K562 (cell line): ENCODE measurements around the gene RBM12. TPM values are rescaled to one million over a fixed set of nuclear protein-coding genes. Genes with fewer than 3 reads are reported as not detected.

Experiments
- ATAC-seq: fragments of 200-7000 bp; cut with Tn5 transposase; 3 replicates; pipeline ENCODE4 v1.9.1; 2020; ENCODE audit warnings: moderate library complexity
- BruUV-seq: library from RNA; stranded (reverse); fragments of 400-500 nt; replicated peaks from 2 replicates; lab custom pipeline; 2021; lab: Mats Ljungman, UMichigan
- CTCF ChIA-PET: fragments of 300-600 bp; formaldehyde crosslinking; extraction: SDS; loops from one replicate; lab custom pipeline; 2021; ENCODE audit warnings: low intra/inter-chr PET ratio; lab: Yijun Ruan, JAX
- POLR2A ChIA-PET: fragments of 300-600, 350-650 bp; sonication (Branson Sonifier 250); formaldehyde crosslinking; extraction: SDS; loops from one replicate; lab custom pipeline; 2021; ENCODE audit warnings: antibody characterized with exemption, inconsistent platforms; lab: Yijun Ruan, JAX
- DNase-seq, 4 experiments: peaks; one replicate each; pipeline versions ENCODE4 v3.0.0 to v3.0.0-alpha.2; 2011 to 2018; ENCODE audit warnings: low spot score in 3 of 4, mixed read lengths in 3 of 4; ENCODE audit errors: extremely low read depth in 1 of 4
- FAIRE-seq: peaks from 2 replicates; lab custom pipeline; 2011; peaks lifted over from hg19 to GRCh38; lab: Jason Lieb, UNC
- H2AFZ ChIP-seq: 2 replicates; pipeline ENCODE4 v1.6.0; 2011; ENCODE audit warnings: low read depth, low read length, control low read depth, inconsistent platforms
- H3K27ac ChIP-seq: fragments of 200-600 bp; 3 replicates; pipeline ENCODE4 v1.8.0; 2011; ENCODE audit warnings: low read depth, mild to moderate bottlenecking, control low read depth, inconsistent platforms, low read length, moderate library complexity, mixed read lengths; ENCODE audit errors: extremely low read depth
- H3K27me3 ChIP-seq, 2 experiments: fragments of 300-600 bp in 1 of 2; 2 replicates in 1 of 2; 3 replicates in 1 of 2; pipeline versions ENCODE4 v1.6.0 to v1.8.0; 2011; ENCODE audit warnings: inconsistent platforms in 2 of 2, low read length in 2 of 2, mild to moderate bottlenecking in 1 of 2, mixed read lengths in 1 of 2, moderate library complexity in 1 of 2; ENCODE audit not compliant: control insufficient read depth in 2 of 2, insufficient read depth in 2 of 2
- H3K36me3 ChIP-seq: fragments of 300-600 bp; 3 replicates; pipeline ENCODE4 v1.8.0; 2011; ENCODE audit warnings: mild to moderate bottlenecking, low read length, inconsistent platforms; ENCODE audit not compliant: control insufficient read depth, insufficient read depth
- H3K4me1 ChIP-seq, 2 experiments: fragments of 200-600 bp in 1 of 2; replicated peaks in 1 of 2; 2 replicates in 1 of 2; 3 replicates in 1 of 2; pipeline versions ENCODE4 v1.5.1 to v1.8.0; 2011; ENCODE audit warnings: inconsistent platforms in 2 of 2, low read length in 2 of 2, mild to moderate bottlenecking in 1 of 2, mixed read lengths in 1 of 2, moderate library complexity in 1 of 2; ENCODE audit not compliant: control insufficient read depth in 2 of 2, insufficient read depth in 2 of 2
- H3K4me2 ChIP-seq: 2 replicates; pipeline ENCODE4 v1.6.1; 2011; ENCODE audit warnings: low read length, control low read depth, inconsistent platforms, mixed read lengths; ENCODE audit not compliant: insufficient read depth
- H3K4me3 ChIP-seq: fragments of 200-600 bp; sonication (generic), shearing (Covaris generic); 2 replicates; pipeline ENCODE4 v1.5.1; 2016; ENCODE audit warnings: control low read depth, inconsistent platforms
- H3K79me2 ChIP-seq: fragments of 200-600 bp; 3 replicates; pipeline ENCODE4 v1.8.0; 2011; ENCODE audit warnings: low read length, inconsistent platforms; ENCODE audit not compliant: control insufficient read depth, insufficient read depth
- H3K9ac ChIP-seq, 2 experiments: 2 replicates each; pipeline versions ENCODE4 v1.6.0 to v1.6.1; 2011; ENCODE audit warnings: low read depth in 2 of 2, low read length in 2 of 2, control low read depth in 1 of 2, inconsistent platforms in 1 of 2, mild to moderate bottlenecking in 1 of 2, mixed read lengths in 1 of 2; ENCODE audit not compliant: insufficient read depth in 1 of 2
- H3K9me1 ChIP-seq: one replicate; pipeline ENCODE4 v1.6.0; 2011; ENCODE audit warnings: inconsistent platforms, mild to moderate bottlenecking, low read length, moderate library complexity; ENCODE audit not compliant: control insufficient read depth, insufficient read depth
- H3K9me3 ChIP-seq: replicated peaks from 2 replicates; pipeline ENCODE4 v1.5.1; 2011; ENCODE audit warnings: low read depth, low read length, inconsistent platforms; ENCODE audit not compliant: control insufficient read depth, insufficient read depth
- H4K20me1 ChIP-seq: replicated peaks from 2 replicates; pipeline ENCODE4 v1.6.1; 2011; ENCODE audit warnings: low read length, inconsistent platforms, mixed read lengths; ENCODE audit not compliant: control insufficient read depth, insufficient read depth
- COPS2 ChIP-seq: fragments of 450-650 bp; conservative IDR thresholded peaks from 2 replicates; pipeline ENCODE4 v1.6.1; 2016; ENCODE audit warnings: mild to moderate bottlenecking, moderate library complexity
- CREB3 ChIP-seq: fragments of 450-650 bp; conservative IDR thresholded peaks from 2 replicates; pipeline ENCODE4 v1.6.1; 2016; ENCODE audit warnings: missing genetic modification characterization, low read depth, mild to moderate bottlenecking, missing compliant biosample characterization, moderate library complexity
- DNMT1 ChIP-seq: fragments of 450-650 bp; IDR thresholded peaks from 2 replicates; pipeline ENCODE4 v1.6.1; 2016; ENCODE audit warnings: antibody characterized with exemption, mild to moderate bottlenecking
- ELK1 ChIP-seq: sonication (generic); formaldehyde crosslinking; IDR thresholded peaks from 2 replicates; pipeline ENCODE4 v1.8.1; 2022; ENCODE audit warnings: missing genetic modification reagents
- ELK3 ChIP-seq: fragments of 450-650 bp; formaldehyde crosslinking; IDR thresholded peaks from 2 replicates; pipeline ENCODE4 v1.4.0; 2020; ENCODE audit warnings: mild to moderate bottlenecking
- FOXP1 ChIP-seq: sonication (generic); formaldehyde crosslinking; IDR thresholded peaks from 2 replicates; pipeline ENCODE4 v1.8.0; 2022; ENCODE audit warnings: mild to moderate bottlenecking, missing genetic modification reagents
- HNRNPUL1 ChIP-seq: fragments of 200-400 bp; formaldehyde crosslinking; IDR thresholded peaks from 2 replicates; pipeline ENCODE4 v1.6.1; 2017; ENCODE audit warnings: low read length
- NCOA6 ChIP-seq: fragments of 450-650 bp; IDR thresholded peaks from 2 replicates; pipeline ENCODE4 v1.6.1; 2017; ENCODE audit warnings: mild to moderate bottlenecking
- POLR2G ChIP-seq: fragments of 200-400 bp; formaldehyde crosslinking; IDR thresholded peaks from 2 replicates; pipeline ENCODE4 v1.6.1; 2017; ENCODE audit warnings: low read depth, mild to moderate bottlenecking, antibody characterized with exemption, low read length, moderate library complexity
- PTTG1 ChIP-seq: fragments of 450-650 bp; IDR thresholded peaks from 2 replicates; pipeline ENCODE4 v1.6.1; 2016; ENCODE audit warnings: low read depth, mild to moderate bottlenecking, missing genetic modification characterization, missing compliant biosample characterization
- RAD51 ChIP-seq: fragments of 450-650 bp; IDR thresholded peaks from 2 replicates; pipeline ENCODE4 v1.7.1; 2016; ENCODE audit warnings: low read depth, mild to moderate bottlenecking, borderline replicate concordance
- RCOR1 ChIP-seq, 2 experiments: IDR thresholded peaks; 2 replicates each; pipeline ENCODE4 v1.6.1; 2012; ENCODE audit warnings: low read depth in 2 of 2, low read length in 2 of 2, borderline replicate concordance in 1 of 2, improper control_type of control experiment in 1 of 2
- SMARCC2 ChIP-seq: fragments of 450-650 bp; IDR thresholded peaks from 2 replicates; pipeline ENCODE4 v1.6.1; 2017; ENCODE audit warnings: antibody characterized with exemption, moderate library complexity, mild to moderate bottlenecking, low read depth
- ZBTB2 ChIP-seq: fragments of 450-650 bp; IDR thresholded peaks from 2 replicates; pipeline ENCODE4 v1.6.1; 2016; ENCODE audit warnings: antibody characterized with exemption
- ZNF316 ChIP-seq: fragments of 450-650 bp; IDR thresholded peaks from 2 replicates; pipeline ENCODE4 v1.6.1; 2016
- ZNF75A ChIP-seq: fragments of 450-650 bp; formaldehyde crosslinking; IDR thresholded peaks from 2 replicates; pipeline ENCODE4 v1.4.0; 2020; ENCODE audit warnings: mild to moderate bottlenecking
- WGBS: fragments of 100-300 bp; shearing (Covaris generic); methylation state at CpG from one replicate; pipeline ENCODE4 v1.1.6; 2016; ENCODE audit warnings: low coverage, mixed read lengths; ENCODE audit not compliant: insufficient coverage; ENCODE audit errors: missing lambda C conversion rate; 5-methylcytosine and 5-hydroxymethylcytosine counted together
- in situ Hi-C: fragments of 300-500 bp; cut with MboI; formaldehyde crosslinking; loops from 4 replicates; pipeline ENCODE4 v1.15.0; 2018; ENCODE audit warnings: inconsistent platforms, mixed read lengths
- intact Hi-C: fragments of 100-400 bp; cut with micrococcal nuclease; formaldehyde crosslinking; loops from 2 replicates; pipeline ENCODE4 v1.14.2; 2022
- polyA plus RNA-seq, 8 experiments: library from polyadenylated mRNA; depleted of rRNA in 4 of 8; stranded (reverse) in 5 of 8; unstranded in 3 of 8; fragments of >200 nt; fragmentation: Nextera tagmentation in 2 of 8; fragmentation: Illumina TruSeq in 1 of 8; extraction: Ambion mirVana in 2 of 8; extraction: Trizol in 1 of 8; gene quantifications; 2 replicates each; pipeline versions ENCODE4 v1.2.1 to v1.2.3, GENCODE V29; 2011 to 2014; ENCODE audit warnings: inconsistent platforms in 1 of 8, missing spikeins in 1 of 8
- total RNA-seq, 7 experiments: library from RNA; depleted of rRNA in 6 of 7; stranded (reverse); fragments of >200 nt in 6 of 7; fragmentation: Illumina TruSeq in 2 of 7; extraction: Trizol in 2 of 7; gene quantifications; 2 replicates each; pipeline versions ENCODE4 v1.2.1 to v1.2.3, GENCODE V29; 2011 to 2021; ENCODE audit warnings: low replicate concordance in 1 of 7
- TF ChIP-seq, protein P1 (sequence below): fragments of 450-650 bp; IDR thresholded peaks from 2 replicates; pipeline ENCODE4 v1.7.0; 2016; ENCODE audit warnings: borderline replicate concordance

Gene RBM12
- total and polyA plus RNA-seq, 9 of the 15 experiments (the other 6 are each of a cell fraction or from before 2014, with no cell fraction given) = 5.0 to 162 (median 73.3) TPM

- Histone ChIP-seq H3K9me3 (no peaks in the 10 kb centered on the region), H3K27ac (no peak overlapping the region), H3K36me3 (peaks cover 99% of the 10 kb centered on the region), H3K9ac (no peak overlapping the region), H2AFZ (no peak overlapping the region), H3K27me3 (no peaks in the 10 kb centered on the region), H3K4me3 (no peak overlapping the region), H3K4me1 (no peaks in the 10 kb centered on the region), H4K20me1 (peaks cover under 1% of the 10 kb centered on the region; the same call in 1 of the 2 replicates), H3K79me2 (peaks cover 72% of the 10 kb centered on the region), H3K4me2 (no peak overlapping the region), H3K9me1 (no peaks in the 10 kb centered on the region)
- FAIRE-seq = no peak
- 86% methylated on average over 4 of the region's 4 CpGs for WGBS
- TF ChIP-seq ELK1 (no peak), RCOR1 (IDR thresholded peaks at IDR 0.05; ENCODE audit: borderline replicate concordance in 1 of 2, low read depth in 2 of 2, low read length in 2 of 2) (no peak), HNRNPUL1 (no peak), ZBTB2 (no peak), ELK3 (CRISPR knock-in tag) (no peak), POLR2G (no peak), ZNF75A (CRISPR knock-in tag) (no peak), DNMT1 (no peak), COPS2 (no peak), RAD51 (no peak), PTTG1 (tag) (no peak), NCOA6 (no peak), FOXP1 (CRISPR knock-in tag) (no peak), SMARCC2 (no peak), CREB3 (no peak), ZNF316 (no peak)
- TF ChIP-seq, protein P1, sequence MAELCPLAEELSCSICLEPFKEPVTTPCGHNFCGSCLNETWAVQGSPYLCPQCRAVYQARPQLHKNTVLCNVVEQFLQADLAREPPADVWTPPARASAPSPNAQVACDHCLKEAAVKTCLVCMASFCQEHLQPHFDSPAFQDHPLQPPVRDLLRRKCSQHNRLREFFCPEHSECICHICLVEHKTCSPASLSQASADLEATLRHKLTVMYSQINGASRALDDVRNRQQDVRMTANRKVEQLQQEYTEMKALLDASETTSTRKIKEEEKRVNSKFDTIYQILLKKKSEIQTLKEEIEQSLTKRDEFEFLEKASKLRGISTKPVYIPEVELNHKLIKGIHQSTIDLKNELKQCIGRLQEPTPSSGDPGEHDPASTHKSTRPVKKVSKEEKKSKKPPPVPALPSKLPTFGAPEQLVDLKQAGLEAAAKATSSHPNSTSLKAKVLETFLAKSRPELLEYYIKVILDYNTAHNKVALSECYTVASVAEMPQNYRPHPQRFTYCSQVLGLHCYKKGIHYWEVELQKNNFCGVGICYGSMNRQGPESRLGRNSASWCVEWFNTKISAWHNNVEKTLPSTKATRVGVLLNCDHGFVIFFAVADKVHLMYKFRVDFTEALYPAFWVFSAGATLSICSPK = no peak
- BruUV-seq = no TSS peak
- in situ Hi-C loops (no loop called here), intact Hi-C loops (no loop called here)
- POLR2A ChIA-PET = interaction anchor here (1.4 to 6.0 kb wide), 5 partner anchors 8 to 21 kb away, joined by 6 to 39 read pairs (median 10); partner anchors contain the start of genes NFS1 and ROMO1
- no peak for ATAC-seq
- CTCF ChIA-PET = no interaction called here
- DNase-seq = no peak
Measured at GRCh38 chr20:35714127-35714526, 49.4 kb upstream of the RBM12 start.
